Glomerular visceral epithelial cell (primary cell): Measurements from ENCODE around the gene AKAP1.

ENCODE experiments used
- DNase-seq: peaks from one replicate; pipeline ENCODE4 v3.0.0-alpha.2; 2016; ENCODE audit errors: extremely low spot score

Gene AKAP1

DNA sequence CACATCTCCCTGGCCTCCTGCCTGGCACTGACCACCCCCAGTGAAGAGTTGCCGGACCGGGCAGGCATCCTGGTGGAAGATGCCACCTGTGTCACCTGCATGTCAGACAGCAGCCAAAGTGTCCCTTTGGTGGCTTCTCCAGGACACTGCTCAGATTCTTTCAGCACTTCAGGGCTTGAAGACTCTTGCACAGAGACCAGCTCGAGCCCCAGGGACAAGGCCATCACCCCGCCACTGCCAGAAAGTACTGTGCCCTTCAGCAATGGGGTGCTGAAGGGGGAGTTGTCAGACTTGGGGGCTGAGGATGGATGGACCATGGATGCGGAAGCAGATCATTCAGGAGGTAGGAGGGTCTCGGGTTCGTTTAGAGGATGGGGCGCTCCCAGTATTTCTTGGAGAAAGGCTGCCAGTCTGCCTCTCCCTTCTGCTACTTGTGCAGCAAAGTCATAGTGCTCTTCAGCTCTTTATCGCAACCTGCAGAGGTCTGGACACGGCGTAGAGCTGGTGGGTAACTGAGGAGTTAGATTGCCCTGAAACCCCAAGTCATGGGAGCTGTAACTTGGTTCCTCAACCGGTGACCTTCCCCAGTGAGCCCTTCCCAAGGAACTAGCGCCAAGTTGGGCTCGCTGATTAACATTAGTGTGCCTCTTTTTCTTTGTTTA, 21.9 kb downstream of the AKAP1 start:
- DNase-seq, result no peak

GRCh38 chr17:57107498-57108101, 22.6 kb downstream of the AKAP1 start:
- peak; percentile 65 for DNase-seq

DNA sequence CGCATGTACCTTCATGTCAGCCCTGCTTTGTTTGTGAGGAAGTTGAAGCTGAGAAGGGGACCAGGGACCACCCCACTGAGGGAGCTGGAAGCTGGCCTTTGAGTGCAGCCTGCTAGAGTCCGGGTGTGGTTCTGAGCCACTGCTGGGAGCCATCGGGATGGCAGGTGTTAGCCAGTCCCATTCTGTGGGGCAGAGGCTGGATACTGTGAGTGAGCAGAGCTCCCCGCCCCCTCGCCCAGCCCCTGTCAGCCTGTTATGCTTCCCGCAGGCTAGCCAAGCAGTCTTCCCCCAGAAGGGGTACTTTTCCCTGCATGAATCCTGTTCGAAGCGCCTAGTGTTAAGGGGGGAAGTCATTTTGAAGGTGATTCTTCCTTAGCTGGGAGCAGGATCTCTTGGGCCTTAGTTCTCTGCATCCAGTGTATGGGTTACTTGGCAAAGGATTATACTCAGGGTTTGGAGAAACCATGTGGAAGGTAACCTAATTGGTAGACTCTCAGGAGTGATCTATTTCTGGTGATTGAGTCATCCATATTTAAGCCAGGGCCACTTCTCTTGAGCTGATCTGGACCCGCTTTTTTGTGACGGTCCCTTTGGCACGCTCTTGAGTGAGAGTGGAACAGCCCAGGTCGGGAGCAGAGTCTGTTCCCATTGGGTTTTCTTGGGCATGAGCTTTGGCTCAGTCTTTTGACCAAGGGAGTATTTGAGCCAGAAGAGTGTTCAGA, 23.8 kb downstream of the AKAP1 start:
- no peak for DNase-seq

DNA sequence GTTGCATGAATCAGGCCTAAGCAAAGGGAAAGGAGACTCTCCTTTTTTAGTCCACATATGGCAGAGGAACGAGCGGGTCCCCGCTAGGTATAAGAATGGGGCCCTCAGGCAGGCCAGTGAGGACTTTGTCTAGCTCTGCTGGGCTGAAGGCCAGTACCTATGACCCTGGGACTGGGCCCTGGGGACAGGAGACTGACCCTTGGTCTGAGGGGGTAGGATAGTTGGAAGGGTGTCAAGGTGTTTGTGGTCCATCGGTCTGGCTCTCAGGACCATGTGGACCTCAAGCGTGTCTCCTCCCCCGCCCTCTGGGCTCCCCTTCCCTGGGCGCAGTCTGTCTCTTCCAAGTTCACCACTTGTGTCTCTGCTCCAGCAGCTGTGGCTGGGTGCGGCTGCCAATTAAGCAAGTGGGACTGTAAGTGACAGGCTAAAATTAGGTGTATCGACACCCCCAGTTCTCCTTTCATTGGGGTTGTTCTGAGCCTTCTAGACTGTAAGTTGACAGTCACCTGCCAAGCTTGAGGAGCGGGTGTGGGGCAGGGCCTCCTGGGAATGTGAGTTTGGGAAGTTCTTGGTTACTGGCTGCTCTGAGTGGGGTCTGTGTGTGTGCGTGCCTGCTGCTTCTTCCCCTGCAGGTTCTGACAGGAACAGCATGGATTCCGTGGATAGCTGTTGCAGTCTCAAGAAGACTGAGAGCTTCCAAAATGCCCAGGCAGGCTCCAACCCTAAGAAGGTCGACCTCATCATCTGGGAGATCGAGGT, 24.5 kb downstream of the AKAP1 start:
- no peak for DNase-seq

- DNase-seq, result no peak
These were observed 25.1 kb downstream of the AKAP1 start for GRCh38 chr17:57110152-57110542.

DNA sequence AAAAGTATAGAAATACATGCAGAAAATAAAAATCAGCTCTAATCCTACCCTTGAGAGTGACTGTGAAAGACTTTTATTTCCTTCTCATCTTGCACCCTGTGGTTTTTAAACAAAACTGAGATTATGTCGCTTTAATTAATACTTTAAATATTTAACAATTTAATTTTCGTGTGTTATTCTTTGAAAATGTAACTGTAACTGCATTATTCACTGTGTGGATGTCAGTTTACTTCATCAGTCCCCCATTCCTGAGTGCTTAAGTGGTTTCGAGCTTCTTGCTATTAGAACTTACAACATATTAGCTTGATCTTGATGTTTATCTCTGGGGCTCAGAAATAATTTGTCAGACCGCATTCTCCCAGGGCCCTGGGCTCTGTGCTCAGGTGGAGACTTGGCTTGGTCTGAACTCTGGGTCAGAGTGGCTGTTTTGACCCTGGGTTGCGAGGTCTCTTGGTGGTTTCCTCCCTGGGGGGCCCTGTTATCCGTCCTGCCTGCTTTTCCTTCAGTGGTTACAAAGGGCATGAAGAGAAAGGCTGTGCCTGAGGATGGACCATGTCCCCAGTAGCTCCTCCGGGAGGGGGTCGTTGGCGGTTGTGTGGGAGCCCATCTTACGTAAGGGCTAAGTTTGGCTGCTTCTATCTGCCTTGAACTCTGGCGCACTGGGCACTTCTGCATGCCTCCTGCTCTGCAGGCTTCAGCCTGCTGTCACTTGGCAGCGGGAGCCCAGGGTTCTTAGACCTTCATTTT, 25.7 kb downstream of the AKAP1 start:
- no peak for DNase-seq

DNA sequence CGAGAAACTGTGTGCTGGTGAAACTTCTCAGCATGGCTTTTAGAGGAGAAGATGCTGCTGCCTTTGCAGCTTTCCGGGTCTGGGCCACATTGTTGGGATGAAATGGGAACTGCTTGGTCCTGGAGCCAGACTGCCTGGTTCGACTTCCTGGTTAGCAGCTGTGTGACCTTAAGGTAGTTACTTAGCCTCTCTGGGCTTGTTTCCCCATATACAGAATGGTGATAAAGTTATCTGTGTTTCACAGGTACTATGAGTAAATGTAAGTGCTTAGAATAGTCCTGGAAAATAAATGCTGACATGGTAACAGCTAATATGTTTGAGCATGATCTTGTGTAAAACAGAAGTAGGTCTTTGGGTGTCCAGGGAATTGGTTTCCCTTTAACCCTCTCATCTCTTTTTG, 26.3 kb downstream of the AKAP1 start:
- DNase-seq, result no peak

- no peak for DNase-seq
These were observed 28.0 kb downstream of the AKAP1 start for GRCh38 chr17:57113011-57113410.

- no peak for DNase-seq
These were observed 28.6 kb downstream of the AKAP1 start for GRCh38 chr17:57113656-57114055.

DNA sequence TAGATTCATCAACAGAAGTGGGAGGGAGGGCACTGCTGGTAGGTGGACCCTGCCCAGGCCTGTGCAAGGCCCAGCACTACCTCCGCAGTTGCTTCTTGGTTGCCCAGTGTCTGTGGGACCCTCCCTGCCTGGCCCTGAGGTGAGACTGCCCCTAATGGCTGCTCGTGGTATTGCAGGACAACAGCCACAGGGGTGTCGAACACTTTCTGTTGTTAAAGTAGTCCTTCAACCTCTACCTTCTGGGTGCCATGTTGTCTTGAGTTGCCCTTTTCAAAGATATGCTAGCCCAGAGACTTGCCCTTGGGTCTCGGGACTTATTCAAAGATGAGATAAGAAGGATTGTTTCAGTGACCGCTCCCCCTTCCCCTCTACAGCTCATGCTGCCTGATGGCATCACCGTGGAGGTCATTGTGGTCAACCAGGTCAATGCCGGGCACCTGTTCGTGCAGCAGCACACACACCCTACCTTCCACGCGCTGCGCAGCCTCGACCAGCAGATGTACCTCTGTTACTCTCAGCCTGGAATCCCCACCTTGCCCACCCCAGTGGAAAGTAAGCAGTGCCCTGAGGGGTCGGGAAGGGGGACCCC, 29.1 kb downstream of the AKAP1 start:
- peak; percentile 31 for DNase-seq

DNA sequence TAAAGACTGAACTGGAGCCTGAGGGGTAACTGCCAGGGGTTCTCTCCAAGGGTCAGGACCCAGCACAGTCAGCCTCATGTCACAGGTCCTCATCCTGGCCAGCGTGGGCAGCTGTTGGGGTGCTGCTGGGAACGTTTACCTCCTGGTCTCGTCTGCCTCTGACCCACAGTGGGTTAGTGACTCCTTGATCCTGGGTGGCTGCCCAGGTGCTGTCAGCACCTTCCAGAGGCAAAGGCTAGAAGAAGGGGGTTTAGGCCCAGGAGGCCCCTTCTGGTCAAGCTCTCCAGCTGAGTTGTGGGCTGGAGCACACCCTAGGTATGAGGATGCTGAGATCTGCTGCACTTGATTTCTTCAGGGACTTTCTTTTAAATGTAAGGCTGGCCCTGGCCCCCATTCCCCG, 30.3 kb downstream of the AKAP1 start:
- no peak for DNase-seq

DNA sequence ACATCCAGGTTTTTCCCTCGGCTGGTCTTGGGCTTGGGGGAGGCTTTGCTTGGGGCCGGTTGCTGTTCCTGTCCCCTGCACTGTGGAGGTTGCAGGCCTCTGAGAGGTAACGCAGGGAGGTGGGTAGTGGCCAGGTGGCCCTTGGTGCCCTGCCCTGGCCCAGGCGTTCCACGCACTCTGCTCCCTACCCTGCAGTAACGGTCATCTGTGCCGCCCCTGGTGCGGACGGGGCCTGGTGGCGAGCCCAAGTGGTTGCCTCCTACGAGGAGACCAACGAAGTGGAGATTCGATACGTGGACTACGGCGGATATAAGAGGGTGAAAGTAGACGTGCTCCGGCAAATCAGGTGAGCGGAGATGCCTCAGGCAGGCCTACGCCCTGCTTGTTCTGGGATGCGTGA, 30.9 kb downstream of the AKAP1 start:
- no peak for DNase-seq

- no peak for DNase-seq
These were observed 32.8 kb downstream of the AKAP1 start for GRCh38 chr17:57117798-57118197.

GRCh38 chr17:57120814-57121213, 35.8 kb downstream of the AKAP1 start:
- DNase-seq, result no peak

- peak; percentile 22 for DNase-seq
These were observed 36.4 kb downstream of the AKAP1 start for GRCh38 chr17:57121308-57122042.

GRCh38 chr17:57124053-57124452, 39.0 kb downstream of the AKAP1 start:
- no peak for DNase-seq

- no peak for DNase-seq
These were observed 40.4 kb downstream of the AKAP1 start for GRCh38 chr17:57125406-57125805.

DNA sequence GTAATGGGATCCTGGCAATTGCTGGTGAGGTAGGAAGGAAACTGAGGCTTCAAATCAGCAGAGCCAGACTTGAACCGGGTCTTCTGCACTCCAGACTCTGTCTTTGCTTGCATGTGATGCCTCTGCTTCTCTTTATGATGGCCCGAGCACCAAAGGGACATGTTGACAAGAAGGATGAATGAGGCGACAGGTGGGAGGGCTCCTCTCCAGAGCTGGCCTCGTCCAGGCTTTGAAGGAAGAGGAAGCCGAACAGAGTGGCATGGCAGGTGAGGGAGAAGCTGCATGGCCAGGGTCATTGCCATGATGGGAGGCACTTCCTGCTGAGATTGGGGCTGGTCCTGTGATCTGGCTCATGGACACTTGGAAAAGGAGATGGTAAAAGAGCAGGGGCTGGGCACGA, 40.8 kb downstream of the AKAP1 start:
- no peak for DNase-seq

- peak; percentile 79 for DNase-seq
These were observed 45.8 kb downstream of the AKAP1 start for GRCh38 chr17:57130708-57131461.

GRCh38 chr17:57132663-57133062, 47.6 kb downstream of the AKAP1 start:
- no peak for DNase-seq
